Gastrocnemius medialis (tissue), 4 donors: ENCODE measurements around the gene VPS26C. TPM values are rescaled to one million over a fixed set of nuclear protein-coding genes. Genes with fewer than 3 reads are reported as not detected.

ENCODE experiments used
- ATAC-seq, 2 donors: fragments of 150-250 bp; one replicate each; pipeline ENCODE4 v1.9.1; 2016
- DNase-seq, 2 donors: peaks; one replicate each; pipeline ENCODE4 v3.0.0-alpha.2; 2019
- H3K27ac ChIP-seq, 4 donors: fragments of 200-600 bp; sonication (generic); 1 replicate in 1 of 4; 2 replicates in 3 of 4; pipeline ENCODE4 v1.5.1; 2016 to 2018; ENCODE audit warnings: mild to moderate bottlenecking in 2 of 4, moderate library complexity in 1 of 4
- H3K27me3 ChIP-seq, 3 donors: fragments of 200-600 bp; sonication (generic) in 2 of 3; 1 replicate in 1 of 3; 2 replicates in 2 of 3; pipeline versions ENCODE4 v1.5.1 to v1.6.0; 2016 to 2019; ENCODE audit warnings: mild to moderate bottlenecking in 1 of 3, moderate library complexity in 1 of 3
- H3K36me3 ChIP-seq, 2 donors: fragments of 200-600 bp; sonication (generic) in 1 of 2; one replicate each; pipeline ENCODE4 v1.5.1; 2017 to 2018
- H3K4me1 ChIP-seq, 2 donors: fragments of 200-600 bp; sonication (generic) in 1 of 2; one replicate each; pipeline ENCODE4 v1.5.1; 2016 to 2017; ENCODE audit warnings: mild to moderate bottlenecking in 2 of 2
- H3K4me3 ChIP-seq, 4 donors: fragments of 200-600 bp; sonication (generic) in 3 of 4; 1 replicate in 1 of 4; 2 replicates in 3 of 4; pipeline ENCODE4 v1.5.1; 2016 to 2019; ENCODE audit warnings: mild to moderate bottlenecking in 2 of 4
- H3K9me3 ChIP-seq, 3 donors: fragments of 200-600 bp; sonication (generic) in 2 of 3; 1 replicate in 1 of 3; 2 replicates in 2 of 3; pipeline ENCODE4 v1.5.1; 2016 to 2019
- CTCF ChIP-seq, 5 experiments: fragments of 450-650 bp in 3 of 5; fragments of 200-600 bp in 2 of 5; sonication (generic) in 2 of 5; IDR thresholded peaks in 4 of 5; conservative IDR thresholded peaks in 1 of 5; 1 replicate in 4 of 5; 2 replicates in 1 of 5; pipeline ENCODE4 v1.5.1; 2016 to 2019; ENCODE audit warnings: antibody characterized with exemption in 5 of 5, mild to moderate bottlenecking in 3 of 5, moderate library complexity in 3 of 5
- POLR2A ChIP-seq, 2 donors: fragments of 450-650 bp; IDR thresholded peaks; one replicate each; pipeline ENCODE4 v1.6.1; 2017; ENCODE audit warnings: antibody characterized with exemption in 2 of 2, mild to moderate bottlenecking in 2 of 2, moderate library complexity in 2 of 2
- in situ Hi-C, 4 donors: fragments of 200-750 bp; cut with MboI; loops; one replicate each; pipeline versions ENCODE4 v1.15.0 to v1.8.0; 2017; ENCODE audit warnings: low sequenced_read_pairs in 4 of 4
- intact Hi-C: fragments of 100-400 bp; cut with DNase I; formaldehyde crosslinking; loops from one replicate; pipeline ENCODE4 v1.15.1; 2023; ENCODE audit warnings: low total_unique reads
- total RNA-seq, 4 donors: library from RNA; depleted of rRNA; stranded (reverse); fragments of >200 nt; gene quantifications; one replicate each; pipeline versions ENCODE4 v1.1.0 to v1.2.3, GENCODE V29; 2016

VPS26C gene
- total RNA-seq, 4 donors from 2014 or later = 57.6 to 82.7 (median 75.4) TPM

GRCh38 chr21:37251294-37251634 is 15.9 kb downstream of the VPS26C start:
- intact Hi-C loops = no loop called here

GRCh38 chr21:37249112-37249904 is 17.8 kb downstream of the VPS26C start:
- Histone ChIP-seq H3K27ac (no peak overlapping the region), H3K4me3 (no peak overlapping the region), H3K36me3 (no peaks in the 10 kb centered on the region), H3K27me3 (no peaks in the 10 kb centered on the region), H3K4me1 (peaks cover 28 to 36% of the 10 kb centered on the region in 2 donors), H3K9me3 (no peaks in the 10 kb centered on the region)
- intact Hi-C loops = no loop called here
- in situ Hi-C loops = no loop called here
- DNase-seq = no peak
- no peak for TF ChIP-seq POLR2A (IDR thresholded peaks at IDR 0.05)
- TF ChIP-seq CTCF (IDR thresholded peaks at IDR 0.05 in 4 of 5, conservative IDR thresholded peaks at IDR 0.05 in 1 of 5) = no peak
- no peak for ATAC-seq

More at GRCh38 chr21:37251294-37251634, 15.9 kb downstream of the VPS26C start:
- Histone ChIP-seq H3K36me3 (no peaks in the 10 kb centered on the region), H3K27me3 (no peaks in the 10 kb centered on the region), H3K9me3 (no peaks in the 10 kb centered on the region), H3K4me3 (no peak overlapping the region), H3K4me1 (peaks cover 28 to 40% of the 10 kb centered on the region in 2 donors), H3K27ac (peak overlapping the region in 1 of 4 donors; percentile 11)
- in situ Hi-C loops = loop anchor here in 1 of 4 donors (25.0 kb wide), 2 partner anchors 111 to 311 kb away; partner anchors contain the start of gene DYRK1A
- no peak for DNase-seq
- TF ChIP-seq POLR2A (IDR thresholded peaks at IDR 0.05) (no peak), CTCF (IDR thresholded peaks at IDR 0.05 in 4 of 5, conservative IDR thresholded peaks at IDR 0.05 in 1 of 5) (no peak)
- no peak for ATAC-seq

- no peak for ATAC-seq
- in situ Hi-C loops = no loop called here
- H3K9me3 ChIP-seq = no peaks in the 10 kb centered on the region
- no peaks in the 10 kb centered on the region for H3K36me3 ChIP-seq
- H3K4me3 ChIP-seq = no peak overlapping the region
- DNase-seq = no peak
- TF ChIP-seq CTCF (IDR thresholded peaks at IDR 0.05 in 4 of 5, conservative IDR thresholded peaks at IDR 0.05 in 1 of 5) (no peak), POLR2A (IDR thresholded peaks at IDR 0.05) (no peak)
- H3K27ac ChIP-seq = no peak overlapping the region
- no peaks in the 10 kb centered on the region for H3K27me3 ChIP-seq
- intact Hi-C loops = no loop called here
- H3K4me1 ChIP-seq = peaks cover 18 to 26% of the 10 kb centered on the region in 2 donors
Observed at GRCh38 chr21:37248298-37248697, 18.8 kb downstream of the VPS26C start.

- Histone ChIP-seq H3K27ac (no peak overlapping the region), H3K4me3 (no peak overlapping the region), H3K4me1 (peaks cover 5 to 13% of the 10 kb centered on the region in 2 donors), H3K36me3 (peaks cover 0 to 8% of the 10 kb centered on the region in 2 donors), H3K27me3 (no peaks in the 10 kb centered on the region), H3K9me3 (no peaks in the 10 kb centered on the region)
- TF ChIP-seq CTCF (IDR thresholded peaks at IDR 0.05 in 4 of 5, conservative IDR thresholded peaks at IDR 0.05 in 1 of 5) (no peak), POLR2A (IDR thresholded peaks at IDR 0.05) (no peak)
- no peak for DNase-seq
- intact Hi-C loops (no loop called here), in situ Hi-C loops (no loop called here)
- no peak for ATAC-seq
Observed at GRCh38 chr21:37245151-37245550, 22.0 kb downstream of the VPS26C start.
